PC-3 (cell line): Measurements from ENCODE around the gene AIFM3.

Experiments
- EZH2phosphoT487 ChIP-seq: fragments of 300-600 bp; sonication (generic); IDR thresholded peaks from 2 replicates; pipeline ENCODE4 v1.6.1; 2018; ENCODE audit warnings: mild to moderate bottlenecking, antibody characterized with exemption, low read length, borderline replicate concordance
- TF ChIP-seq, protein P1 (sequence below): fragments of 300-600 bp; sonication (generic); conservative IDR thresholded peaks from 2 replicates; pipeline ENCODE4 v1.5.1; 2017; ENCODE audit warnings: antibody characterized with exemption, low read depth, mild to moderate bottlenecking, low read length

DNA sequence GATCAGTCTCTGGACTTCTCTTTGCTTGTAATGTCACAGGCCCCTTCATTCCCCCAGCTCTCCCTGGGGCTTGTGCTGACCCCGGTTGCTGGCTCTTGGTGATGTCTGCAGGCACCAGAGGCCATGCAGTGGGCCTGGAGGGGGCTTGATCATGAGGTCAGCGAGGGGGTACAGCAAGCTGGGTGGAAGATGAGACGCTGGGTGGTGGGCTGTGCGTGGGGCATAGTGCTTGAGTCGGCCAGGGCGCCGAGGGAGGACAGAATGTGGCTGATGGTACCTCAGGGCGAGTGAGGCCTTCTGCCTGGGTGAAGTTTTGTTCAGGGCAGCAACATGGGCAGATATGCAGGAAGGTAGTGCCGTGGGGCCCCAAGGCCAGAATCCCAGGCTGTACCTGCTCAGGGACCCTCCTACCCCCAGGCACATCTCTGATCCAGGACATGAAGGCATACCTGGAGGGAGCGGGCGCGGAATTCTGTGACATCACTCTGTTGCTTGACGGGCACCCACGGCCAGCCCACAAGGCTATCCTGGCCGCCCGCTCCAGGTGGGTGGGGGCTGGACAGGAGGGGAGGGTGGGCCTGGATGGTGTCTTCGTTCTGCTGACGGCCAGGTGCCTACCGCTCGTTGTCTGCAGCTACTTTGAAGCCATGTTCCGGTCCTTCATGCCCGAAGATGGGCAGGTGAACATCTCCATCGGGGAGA, 28.4 kb downstream of the AIFM3 start:
- TF ChIP-seq EZH2phosphoT487: no peak
- TF ChIP-seq, protein P1, sequence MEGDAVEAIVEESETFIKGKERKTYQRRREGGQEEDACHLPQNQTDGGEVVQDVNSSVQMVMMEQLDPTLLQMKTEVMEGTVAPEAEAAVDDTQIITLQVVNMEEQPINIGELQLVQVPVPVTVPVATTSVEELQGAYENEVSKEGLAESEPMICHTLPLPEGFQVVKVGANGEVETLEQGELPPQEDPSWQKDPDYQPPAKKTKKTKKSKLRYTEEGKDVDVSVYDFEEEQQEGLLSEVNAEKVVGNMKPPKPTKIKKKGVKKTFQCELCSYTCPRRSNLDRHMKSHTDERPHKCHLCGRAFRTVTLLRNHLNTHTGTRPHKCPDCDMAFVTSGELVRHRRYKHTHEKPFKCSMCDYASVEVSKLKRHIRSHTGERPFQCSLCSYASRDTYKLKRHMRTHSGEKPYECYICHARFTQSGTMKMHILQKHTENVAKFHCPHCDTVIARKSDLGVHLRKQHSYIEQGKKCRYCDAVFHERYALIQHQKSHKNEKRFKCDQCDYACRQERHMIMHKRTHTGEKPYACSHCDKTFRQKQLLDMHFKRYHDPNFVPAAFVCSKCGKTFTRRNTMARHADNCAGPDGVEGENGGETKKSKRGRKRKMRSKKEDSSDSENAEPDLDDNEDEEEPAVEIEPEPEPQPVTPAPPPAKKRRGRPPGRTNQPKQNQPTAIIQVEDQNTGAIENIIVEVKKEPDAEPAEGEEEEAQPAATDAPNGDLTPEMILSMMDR: no peak
